IMR-90 (cell line): ENCODE data around the gene C1QTNF7. TPM values are rescaled to one million over a fixed set of nuclear protein-coding genes. Genes with fewer than 3 reads are reported as not detected.

Experiments
- ATAC-seq: fragments of 200-7000 bp; cut with Tn5 transposase; 2 replicates; pipeline ENCODE4 v1.9.1; 2020; ENCODE audit warnings: low read depth, mild to moderate bottlenecking, moderate library complexity
- BruUV-seq: library from RNA; stranded (reverse); fragments of 400-500 nt; replicated peaks from 2 replicates; lab custom pipeline; 2021; lab: Mats Ljungman, UMichigan
- CTCF ChIA-PET: fragments of 300-600 bp; formaldehyde crosslinking; extraction: SDS; loops from one replicate; lab custom pipeline; 2021; ENCODE audit warnings: antibody characterized with exemption; lab: Yijun Ruan, JAX
- POLR2A ChIA-PET: fragments of 300-600 bp; sonication (Branson Sonifier 250); formaldehyde crosslinking; loops from one replicate; lab custom pipeline; 2022; ENCODE audit warnings: antibody characterized with exemption; ENCODE audit not compliant: unreplicated experiment; lab: Charles Lee
- DNase-seq: peaks from one replicate; pipeline ENCODE4 v3.0.0; 2013
- H2AFZ ChIP-seq: replicated peaks from 2 replicates; pipeline ENCODE3; 2013; ENCODE audit warnings: low read length, mild to moderate bottlenecking; ENCODE audit not compliant: poor library complexity
- H2AK5ac ChIP-seq: 2 replicates; pipeline ENCODE4 v1.6.1; 2013; ENCODE audit warnings: low read depth, low read length, inconsistent platforms
- H2AK9ac ChIP-seq: replicated peaks from 2 replicates; pipeline ENCODE3; 2013; ENCODE audit warnings: mild to moderate bottlenecking, low read depth, low read length, moderate library complexity; ENCODE audit not compliant: poor library complexity
- H2BK120ac ChIP-seq: 2 replicates; pipeline ENCODE4 v1.6.1; 2013; ENCODE audit warnings: low read depth, low read length, inconsistent platforms
- H2BK15ac ChIP-seq: 3 replicates; pipeline ENCODE4 v1.6.1; 2013; ENCODE audit warnings: low read depth, low read length, inconsistent platforms
- H2BK20ac ChIP-seq: 2 replicates; pipeline ENCODE4 v1.6.1; 2013; ENCODE audit warnings: low read depth, mild to moderate bottlenecking, inconsistent platforms, low read length, moderate library complexity
- H2BK5ac ChIP-seq: 2 replicates; pipeline ENCODE4 v1.6.1; 2013; ENCODE audit warnings: mild to moderate bottlenecking, low read depth, low read length, inconsistent platforms; ENCODE audit not compliant: poor library complexity, severe bottlenecking
- H3K14ac ChIP-seq: replicated peaks from 2 replicates; pipeline ENCODE4 v1.6.1; 2013; ENCODE audit warnings: low read depth, low read length, inconsistent platforms
- H3K18ac ChIP-seq: 2 replicates; pipeline ENCODE4 v1.6.1; 2013; ENCODE audit warnings: low read depth, low read length, control low read depth
- H3K23ac ChIP-seq: 2 replicates; pipeline ENCODE4 v1.6.1; 2013; ENCODE audit warnings: low read depth, low read length, inconsistent platforms
- H3K27ac ChIP-seq: 2 replicates; pipeline ENCODE4 v1.5.1; 2013; ENCODE audit warnings: mild to moderate bottlenecking, control low read depth, low read length; ENCODE audit not compliant: insufficient read depth
- H3K27me3 ChIP-seq: 2 replicates; pipeline ENCODE4 v1.6.1; 2013; ENCODE audit warnings: low read length; ENCODE audit not compliant: control insufficient read depth, insufficient read depth
- H3K36me3 ChIP-seq: 2 replicates; pipeline ENCODE4 v1.6.1; 2013; ENCODE audit warnings: low read length, mixed read lengths; ENCODE audit not compliant: control insufficient read depth, insufficient read depth
- H3K4ac ChIP-seq: 2 replicates; pipeline ENCODE4 v1.6.1; 2013; ENCODE audit warnings: low read depth, low read length, inconsistent platforms
- H3K4me1 ChIP-seq: 2 replicates; pipeline ENCODE4 v1.6.1; 2013; ENCODE audit warnings: low read length, mixed read lengths; ENCODE audit not compliant: control insufficient read depth, insufficient read depth
- H3K4me2 ChIP-seq: 2 replicates; pipeline ENCODE4 v1.6.1; 2013; ENCODE audit warnings: low read depth, mild to moderate bottlenecking, control low read depth, low read length, moderate library complexity
- H3K4me3 ChIP-seq: 2 replicates; pipeline ENCODE4 v1.5.1; 2013; ENCODE audit warnings: low read depth, mild to moderate bottlenecking, control low read depth, low read length, moderate library complexity; ENCODE audit not compliant: insufficient read depth
- H3K56ac ChIP-seq: 2 replicates; pipeline ENCODE4 v1.6.1; 2013; ENCODE audit warnings: low read length, inconsistent platforms; ENCODE audit not compliant: insufficient read depth; ENCODE audit errors: extremely low read depth
- H3K79me1 ChIP-seq, 2 experiments: 2 replicates each; pipeline ENCODE4 v1.6.1; 2013; ENCODE audit warnings: low read length in 2 of 2, inconsistent platforms in 1 of 2, low read depth in 1 of 2
- H3K9ac ChIP-seq: 2 replicates; pipeline ENCODE4 v1.6.1; 2013; ENCODE audit warnings: low read depth, low read length, control low read depth
- H3K9me1 ChIP-seq: 2 replicates; pipeline ENCODE4 v1.6.1; 2013; ENCODE audit warnings: low read length, inconsistent platforms; ENCODE audit not compliant: insufficient read depth
- H3K9me3 ChIP-seq: 2 replicates; pipeline ENCODE4 v1.6.1; 2013; ENCODE audit warnings: low read length; ENCODE audit not compliant: control insufficient read depth, insufficient read depth
- H4K20me1 ChIP-seq: 2 replicates; pipeline ENCODE4 v1.6.1; 2013; ENCODE audit warnings: low read length, inconsistent platforms; ENCODE audit not compliant: insufficient read depth
- H4K5ac ChIP-seq: 2 replicates; pipeline ENCODE4 v1.6.1; 2013; ENCODE audit warnings: mild to moderate bottlenecking, low read depth, low read length, control low read depth
- H4K8ac ChIP-seq, 2 experiments: 2 replicates each; pipeline ENCODE4 v1.6.1; 2013; ENCODE audit warnings: low read depth in 2 of 2, low read length in 2 of 2, control low read depth in 1 of 2, inconsistent platforms in 1 of 2
- H4K91ac ChIP-seq: 2 replicates; pipeline ENCODE4 v1.6.1; 2013; ENCODE audit warnings: low read depth, low read length, inconsistent platforms; ENCODE audit not compliant: insufficient read depth
- BHLHE40 ChIP-seq: fragments of 150-350 bp; IDR thresholded peaks from 2 replicates; pipeline ENCODE4 v1.6.1; 2016; ENCODE audit warnings: mild to moderate bottlenecking, low read depth, low read length
- CEBPB ChIP-seq: IDR thresholded peaks from 2 replicates; pipeline ENCODE4 v1.6.1; 2012; ENCODE audit warnings: low read depth, low read length, improper control_type of control experiment
- CHD1 ChIP-seq: IDR thresholded peaks from 2 replicates; pipeline ENCODE4 v1.6.1; 2012; ENCODE audit warnings: low read depth, low read length, improper control_type of control experiment
- CTCF ChIP-seq: conservative IDR thresholded peaks from 2 replicates; pipeline ENCODE4 v1.5.1; 2012; ENCODE audit warnings: mild to moderate bottlenecking, low read depth, low read length, improper control_type of control experiment
- ELK1 ChIP-seq: fragments of 150-350 bp; IDR thresholded peaks from 2 replicates; pipeline ENCODE4 v1.6.1; 2016; ENCODE audit warnings: low read depth, mild to moderate bottlenecking, low read length, moderate library complexity, borderline replicate concordance
- FOS ChIP-seq: fragments of 150-350 bp; IDR thresholded peaks from 2 replicates; pipeline ENCODE4 v1.6.1; 2016; ENCODE audit warnings: low read depth, low read length
- MAZ ChIP-seq: IDR thresholded peaks from 2 replicates; pipeline ENCODE4 v1.6.1; 2012; ENCODE audit warnings: low read depth, mild to moderate bottlenecking, low read length, improper control_type of control experiment, moderate library complexity, borderline replicate concordance
- POLR2A ChIP-seq: IDR thresholded peaks from 2 replicates; pipeline ENCODE4 v1.6.1; 2012; ENCODE audit warnings: mild to moderate bottlenecking, low read depth, low read length
- RAD21 ChIP-seq: IDR thresholded peaks from 2 replicates; pipeline ENCODE4 v1.6.1; 2012; ENCODE audit warnings: low read length, improper control_type of control experiment
- RCOR1 ChIP-seq: IDR thresholded peaks from 2 replicates; pipeline ENCODE4 v1.6.1; 2012; ENCODE audit warnings: mild to moderate bottlenecking, low read length, improper control_type of control experiment; ENCODE audit not compliant: insufficient replicate concordance
- RFX5 ChIP-seq: IDR thresholded peaks from 2 replicates; pipeline ENCODE4 v1.8.0; 2012; ENCODE audit warnings: low read depth, mild to moderate bottlenecking, low read length, moderate library complexity
- SMC3 ChIP-seq: fragments of 150-350 bp; IDR thresholded peaks from 2 replicates; pipeline ENCODE4 v1.6.1; 2016; ENCODE audit warnings: low read depth, mild to moderate bottlenecking, antibody characterized with exemption, low read length, moderate library complexity
- USF2 ChIP-seq: fragments of 150-350 bp; IDR thresholded peaks from 2 replicates; pipeline ENCODE4 v1.6.1; 2017; ENCODE audit warnings: mild to moderate bottlenecking, antibody characterized with exemption, low read length, low read depth
- WGBS, 2 experiments: methylation state at CpG; one replicate each; pipeline versions ENCODE4 v1.1.5 to v1.1.7; 2013; ENCODE audit warnings: missing lambda C conversion rate in 2 of 2; ENCODE audit not compliant: insufficient read length in 1 of 2; ENCODE audit errors: extremely low coverage in 2 of 2; 5-methylcytosine and 5-hydroxymethylcytosine counted together
- dilution Hi-C: fragments of 300-500 bp; cut with HindIII; formaldehyde crosslinking; loops from one replicate; pipeline ENCODE4 v1.14.3; 2018; ENCODE audit warnings: low sequenced_read_pairs; ENCODE audit not compliant: unreplicated experiment
- in situ Hi-C: fragments of 300-500 bp; cut with MboI; formaldehyde crosslinking; loops from 3 replicates; pipeline ENCODE4 v1.14.3; 2019; ENCODE audit warnings: low sequenced_read_pairs, inconsistent platforms, mixed read lengths
- intact Hi-C: fragments of 100-400 bp; cut with micrococcal nuclease; formaldehyde crosslinking; loops from 2 replicates; pipeline ENCODE4 v1.10.0; 2022
- polyA plus RNA-seq, 3 experiments: library from polyadenylated mRNA; depleted of rRNA; stranded (reverse); fragments of >200 nt; gene quantifications; 2 replicates each; pipeline ENCODE4 v1.2.3, GENCODE V29; 2012; ENCODE audit warnings: low replicate concordance in 1 of 3
- total RNA-seq: library from RNA; depleted of rRNA; stranded (reverse); fragments of >200 nt; gene quantifications from 2 replicates; pipeline ENCODE4 v1.2.3, GENCODE V29; 2012

Gene C1QTNF7
- total and polyA plus RNA-seq, 2 of the 4 experiments (the other 2 are of a cell fraction) = 0.12 to 0.18 TPM

GRCh38 chr4:15451866-15452765, 24.3 kb downstream of the C1QTNF7 start:
- H2BK5ac ChIP-seq = peak overlapping the region; percentile 86
- no TSS peak for BruUV-seq
- no peak overlapping the region for H3K4me3 ChIP-seq
- H3K36me3 ChIP-seq = no peaks in the 10 kb centered on the region
- no peak overlapping the region for H2AK5ac ChIP-seq
- peak overlapping the region; percentile 88; the same call in 1 of the 2 replicates for H3K56ac ChIP-seq
- peak overlapping the region; percentile 40; the same call in 2 of the 3 replicates for H2BK15ac ChIP-seq
- H3K4me2 ChIP-seq = peak overlapping the region; percentile 49
- H3K27ac ChIP-seq = peak overlapping the region; percentile 90
- H2AK9ac ChIP-seq = no peak overlapping the region
- peak overlapping the region; percentile 95 for H3K4ac ChIP-seq
- H3K79me1 ChIP-seq = no peaks in the 10 kb centered on the region
- peak overlapping the region; percentile 94 for H4K91ac ChIP-seq
- peak overlapping the region; percentile 97 for H2BK20ac ChIP-seq
- H3K18ac ChIP-seq = peak overlapping the region; percentile 75
- H4K5ac ChIP-seq = peak overlapping the region; percentile 39
- dilution Hi-C loops = no loop called here
- ATAC-seq (peak; percentile 89), DNase-seq (peak; percentile 98)
- WGBS, 2 experiments = no CpG with 5 or more reads among the region's 4 CpGs
- no peaks in the 10 kb centered on the region for H3K9me3 ChIP-seq
- H3K9ac ChIP-seq = no peak overlapping the region
- H3K27me3 ChIP-seq = no peaks in the 10 kb centered on the region
- peak overlapping the region; percentile 34 for H2AFZ ChIP-seq
- peak overlapping the region; percentile 78 for H3K23ac ChIP-seq
- in situ Hi-C loops = loop anchor here (10.0 to 25.0 kb wide), 4 partner anchors 117 to 1815 kb away; partner anchors contain the start of gene BOD1L1
- peak overlapping the region; percentile 95 for H2BK120ac ChIP-seq
- peak overlapping the region; percentile 53 to 65; a peak in 3 of 4 replicates for H4K8ac ChIP-seq
- intact Hi-C loops = loop anchor here (1.0 kb wide), 3 partner anchors 51 to 218 kb away; no protein-coding TSS in a partner anchor
- H4K20me1 ChIP-seq = peaks cover 8% of the 10 kb centered on the region; the same call in 1 of the 2 replicates
- POLR2A ChIA-PET = interaction anchor here (0.8 kb wide), 1 partner anchor 31 kb away, joined by 3 read pairs; no protein-coding TSS in a partner anchor
- H3K9me1 ChIP-seq = peaks cover 18% of the 10 kb centered on the region
- CTCF ChIA-PET = interaction anchor here (0.6 to 1.0 kb wide), 3 partner anchors 11 to 1696 kb away, joined by 3 read pairs; no protein-coding TSS in a partner anchor
- H3K14ac ChIP-seq = peak overlapping the region; percentile 95
- peaks cover 28% of the 10 kb centered on the region for H3K4me1 ChIP-seq
- TF ChIP-seq BHLHE40 (0 out of 2 replicates have a peak, but pooled peaks have one; percentile 34), MAZ (no peak), USF2 (no peak), CEBPB (peak; percentile 68), RCOR1 (peak; percentile 41), POLR2A (no peak), FOS (peak; percentile 39; the same call in 1 of the 2 replicates), RFX5 (no peak), ELK1 (no peak), CHD1 (no peak), CTCF (no peak), RAD21 (no peak), SMC3 (no peak)
